Hepatocyte (in vitro differentiated cells): ENCODE data around the gene VPS37C. TPM values are rescaled to one million over a fixed set of nuclear protein-coding genes. Genes with fewer than 3 reads are reported as not detected.

Experiments used
- DNase-seq: peaks from one replicate; pipeline ENCODE4 v3.0.0-alpha.2; 2016; ENCODE audit warnings: low spot score
- H2AFZ ChIP-seq: fragments of 200-600 bp; sonication (generic); 2 replicates; pipeline ENCODE4 v1.6.0; 2016; ENCODE audit warnings: antibody characterized with exemption, mild to moderate bottlenecking
- H3K27ac ChIP-seq: fragments of 200-600 bp; sonication (generic); 2 replicates; pipeline ENCODE4 v1.5.1; 2016; ENCODE audit warnings: mild to moderate bottlenecking
- H3K27me3 ChIP-seq: fragments of 200-600 bp; sonication (generic); 2 replicates; pipeline ENCODE4 v1.6.1; 2016
- H3K36me3 ChIP-seq: fragments of 200-600 bp; sonication (generic); replicated peaks from 2 replicates; pipeline ENCODE4 v1.5.1; 2016; ENCODE audit warnings: low read depth; ENCODE audit not compliant: insufficient read depth
- H3K4me1 ChIP-seq: fragments of 200-600 bp; sonication (generic); 2 replicates; pipeline ENCODE4 v1.5.1; 2016; ENCODE audit warnings: mild to moderate bottlenecking, moderate library complexity; ENCODE audit not compliant: insufficient read depth
- H3K4me2 ChIP-seq: fragments of 200-600 bp; sonication (generic); 2 replicates; pipeline ENCODE4 v1.6.0; 2016
- H3K4me3 ChIP-seq: fragments of 200-600 bp; sonication (generic); 2 replicates; pipeline ENCODE4 v1.5.1; 2016; ENCODE audit warnings: mild to moderate bottlenecking
- H3K79me2 ChIP-seq: fragments of 200-600 bp; sonication (generic); 2 replicates; pipeline ENCODE4 v1.6.0; 2017; ENCODE audit warnings: mild to moderate bottlenecking
- H3K9me2 ChIP-seq: fragments of 200-600 bp; sonication (generic); replicated peaks from 2 replicates; pipeline ENCODE4 v1.6.0; 2017; ENCODE audit warnings: mild to moderate bottlenecking; ENCODE audit not compliant: insufficient read depth
- H3K9me3 ChIP-seq: fragments of 200-600 bp; sonication (generic); 2 replicates; pipeline ENCODE4 v1.5.1; 2016; ENCODE audit warnings: low read depth, mild to moderate bottlenecking
- H4K20me1 ChIP-seq: fragments of 200-600 bp; sonication (generic); 2 replicates; pipeline ENCODE4 v1.6.0; 2016; ENCODE audit warnings: mild to moderate bottlenecking; ENCODE audit not compliant: insufficient read depth, poor library complexity, severe bottlenecking
- CTCF ChIP-seq: fragments of 200-600 bp; sonication (generic); IDR thresholded peaks from 2 replicates; pipeline ENCODE4 v1.5.1; 2016; ENCODE audit warnings: antibody characterized with exemption, mild to moderate bottlenecking; ENCODE audit not compliant: poor library complexity
- EZH2 ChIP-seq: fragments of 200-600 bp; sonication (generic); IDR thresholded peaks from 2 replicates; pipeline ENCODE4 v1.6.1; 2016; ENCODE audit warnings: antibody characterized with exemption, mild to moderate bottlenecking, borderline replicate concordance
- EZH2phosphoT487 ChIP-seq: fragments of 200-600 bp; sonication (generic); IDR thresholded peaks from one replicate; pipeline ENCODE4 v1.6.1; 2018; ENCODE audit warnings: antibody characterized with exemption, mild to moderate bottlenecking, low read depth, moderate library complexity; ENCODE audit not compliant: unreplicated experiment, severe bottlenecking
- WGBS: methylation state at CpG from one replicate; pipeline ENCODE4 v1.1.6; 2016; ENCODE audit warnings: low lambda C conversion rate; ENCODE audit errors: missing lambda C conversion rate; 5-methylcytosine and 5-hydroxymethylcytosine counted together
- polyA plus RNA-seq: library from polyadenylated mRNA; unstranded; fragments of >200 nt; fragmentation: Nextera tagmentation; extraction: Ambion mirVana; gene quantifications from 2 replicates; pipeline ENCODE4 v1.2.1, GENCODE V29; 2016
- total RNA-seq: library from RNA; depleted of rRNA; stranded (reverse); fragments of >200 nt; gene quantifications from 2 replicates; pipeline ENCODE4 v1.2.3, GENCODE V29; 2014

Gene VPS37C
- total and polyA plus RNA-seq, 2 experiments from 2014 or later, result 17.0 to 26.6 TPM

- Histone ChIP-seq H3K9me2 (no peaks in the 10 kb centered on the region), H3K27ac (no peak overlapping the region), H3K9me3 (no peaks in the 10 kb centered on the region), H4K20me1 (no peaks in the 10 kb centered on the region), H3K4me2 (no peak overlapping the region), H3K27me3 (no peaks in the 10 kb centered on the region), H3K36me3 (no peaks in the 10 kb centered on the region), H2AFZ (no peak overlapping the region), H3K79me2 (no peaks in the 10 kb centered on the region), H3K4me1 (no peaks in the 10 kb centered on the region), H3K4me3 (no peak overlapping the region)
- DNase-seq, result no peak
- 93% methylated on average over 9 of the region's 9 CpGs for WGBS
- TF ChIP-seq EZH2 (no peak), EZH2phosphoT487 (no peak)
Observed at GRCh38 chr11:61090982-61091372, 70.2 kb downstream of the VPS37C start.

DNA sequence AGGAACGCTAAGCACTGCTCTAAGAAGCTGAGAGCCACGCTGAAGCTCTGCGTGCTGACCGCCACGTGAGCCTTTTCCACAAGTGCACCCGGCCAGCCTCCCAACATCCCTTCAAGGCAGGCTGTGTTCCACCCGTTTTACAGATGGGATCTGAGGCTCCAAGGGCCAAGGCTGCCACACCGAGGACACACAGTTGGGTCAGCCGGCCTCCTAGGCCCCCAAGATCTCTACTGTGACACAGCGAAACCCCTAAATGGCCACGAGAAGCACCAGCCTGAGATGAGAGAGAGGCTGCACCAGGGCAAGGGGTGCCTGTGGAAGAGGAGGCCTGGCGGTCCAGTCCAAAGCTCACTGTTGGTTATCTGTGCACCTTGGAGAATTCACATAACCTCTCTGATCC, 70.7 kb downstream of the VPS37C start:
- 88% methylated on average over 12 of the region's 12 CpGs for WGBS
- DNase-seq, result no peak
- H3K4me3 ChIP-seq, result no peak overlapping the region

GRCh38 chr11:61089806-61090491, 71.3 kb downstream of the VPS37C start:
- no peak overlapping the region for H3K27ac ChIP-seq
- H3K4me1 ChIP-seq, result no peaks in the 10 kb centered on the region
- H3K9me2 ChIP-seq, result no peaks in the 10 kb centered on the region
- H2AFZ ChIP-seq, result no peak overlapping the region
- H3K27me3 ChIP-seq, result no peaks in the 10 kb centered on the region
- no peak overlapping the region for H3K4me2 ChIP-seq
- TF ChIP-seq EZH2phosphoT487, result no peak
- no peaks in the 10 kb centered on the region for H3K9me3 ChIP-seq
- no peak overlapping the region for H3K4me3 ChIP-seq
- 85% methylated on average over 12 of the region's 12 CpGs for WGBS
- no peaks in the 10 kb centered on the region for H3K36me3 ChIP-seq
- no peaks in the 10 kb centered on the region for H3K79me2 ChIP-seq
- no peak for DNase-seq
- no peaks in the 10 kb centered on the region for H4K20me1 ChIP-seq

More for the DNA sequence above, 70.7 kb downstream of the VPS37C start:
- H2AFZ ChIP-seq, result no peak overlapping the region
- no peak overlapping the region for H3K4me2 ChIP-seq
- no peaks in the 10 kb centered on the region for H3K27me3 ChIP-seq
- no peaks in the 10 kb centered on the region for H3K36me3 ChIP-seq
- no peaks in the 10 kb centered on the region for H3K79me2 ChIP-seq
- TF ChIP-seq CTCF, result no peak
- no peak for TF ChIP-seq EZH2
- no peak for TF ChIP-seq EZH2phosphoT487
- H3K4me1 ChIP-seq, result no peaks in the 10 kb centered on the region
- H3K9me2 ChIP-seq, result no peaks in the 10 kb centered on the region
- H3K27ac ChIP-seq, result no peak overlapping the region
- H4K20me1 ChIP-seq, result no peaks in the 10 kb centered on the region
- H3K9me3 ChIP-seq, result no peaks in the 10 kb centered on the region

- Histone ChIP-seq H3K4me3 (no peak overlapping the region), H3K4me2 (no peak overlapping the region), H3K9me2 (no peaks in the 10 kb centered on the region), H3K27ac (no peak overlapping the region), H4K20me1 (no peaks in the 10 kb centered on the region), H3K79me2 (no peaks in the 10 kb centered on the region), H3K4me1 (no peaks in the 10 kb centered on the region), H2AFZ (no peak overlapping the region), H3K27me3 (no peaks in the 10 kb centered on the region), H3K9me3 (no peaks in the 10 kb centered on the region), H3K36me3 (no peaks in the 10 kb centered on the region)
- WGBS, result 93% methylated on average over 9 of the region's 9 CpGs
- no peak for DNase-seq
- TF ChIP-seq EZH2phosphoT487 (no peak), CTCF (no peak), EZH2 (no peak)
Observed at GRCh38 chr11:61087426-61088119, 73.7 kb downstream of the VPS37C start.
